ENCODE measurements around the gene ADAMTS19. TPM values are rescaled to one million over a fixed set of nuclear protein-coding genes. Genes with fewer than 3 reads are reported as not detected.

Gene ADAMTS19
- total and polyA plus RNA-seq, 7 experiments from 2014 or later = not detected

DNA sequence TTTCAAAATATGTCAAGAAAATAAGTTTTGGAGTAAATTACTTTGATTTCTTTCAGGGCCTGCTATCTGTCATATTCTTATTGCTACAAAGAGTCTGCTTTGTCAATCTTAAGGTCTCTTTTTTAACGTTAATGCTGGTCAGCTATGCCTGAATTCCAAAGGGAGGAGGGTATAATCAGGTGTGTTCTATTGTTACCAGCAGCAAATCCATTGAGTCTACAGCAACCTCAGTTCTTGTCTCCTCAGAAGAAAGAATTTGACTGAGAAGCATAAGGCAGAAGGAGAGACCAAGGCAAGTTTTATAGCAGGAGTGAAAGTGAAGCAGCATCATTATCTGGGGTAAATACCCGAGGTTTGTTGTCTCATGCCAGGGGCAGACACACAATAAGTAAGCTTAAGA, 264.1 kb downstream of the ADAMTS19 start:
- H3K4me3 ChIP-seq (ENCODE audit: low read length) = no peak overlapping the region
- ATAC-seq (no peak), DNase-seq (no peak)
- no peak overlapping the region for H3K27ac ChIP-seq (ENCODE audit: low read depth, low read length)
- Mint-ChIP-seq H3K4me3 (no peak overlapping the region), H3K27me3 (peaks cover 0 to 11% (median 3%) of the 10 kb centered on the region in 5 donors), H3K4me1 (no peaks in the 10 kb centered on the region), H3K27ac (no peak overlapping the region), H3K36me3 (no peaks in the 10 kb centered on the region), H3K9me3 (peaks cover 0 to 2% (median 0%) of the 10 kb centered on the region in 11 donors)
- ChIA-PET POLR2A (no interaction called here), CTCF (no interaction called here)
- intact Hi-C loops (cut with micrococcal nuclease) = no loop called here
- H3K36me3 ChIP-seq (ENCODE audit: control insufficient read depth in 2 of 3, insufficient read depth in 3 of 3, low read length in 3 of 3) = no peaks in the 10 kb centered on the region
- H3K9me3 ChIP-seq (ENCODE audit: control insufficient read depth in 2 of 3, low read length in 3 of 3) = no peaks in the 10 kb centered on the region
- H3K27me3 ChIP-seq (ENCODE audit: control insufficient read depth in 2 of 2, insufficient read depth in 2 of 2, low read length in 2 of 2) = peaks cover 0 to 3% of the 10 kb centered on the region in 2 donors
- no peaks in the 10 kb centered on the region for H3K4me1 ChIP-seq (ENCODE audit: control insufficient read depth in 2 of 2, insufficient read depth in 2 of 2, low read length in 2 of 2)

DNA sequence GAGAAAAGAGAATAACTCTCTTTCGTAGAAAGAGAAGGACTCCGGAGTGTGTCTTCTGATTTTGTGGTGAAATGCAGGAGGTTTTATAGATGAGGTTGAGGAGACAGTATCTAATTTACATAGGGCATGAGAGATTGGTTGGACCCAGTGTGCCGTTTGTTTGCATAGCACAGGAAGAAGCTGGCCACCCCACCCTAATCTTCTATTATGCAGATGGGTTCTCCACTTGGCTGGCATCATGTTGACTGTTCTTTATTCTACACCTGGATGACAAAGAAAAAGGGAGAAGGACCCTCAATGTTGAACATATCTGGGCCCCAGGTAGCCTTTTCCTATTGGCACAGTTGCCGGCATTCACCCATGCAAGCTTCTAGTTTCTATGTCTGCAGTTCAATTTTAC, 264.5 kb downstream of the ADAMTS19 start:
- intact Hi-C loops (cut with micrococcal nuclease) = no loop called here
- Histone ChIP-seq H3K27ac (ENCODE audit: low read depth, low read length) (no peak overlapping the region), H3K27me3 (ENCODE audit: control insufficient read depth in 2 of 2, insufficient read depth in 2 of 2, low read length in 2 of 2) (peaks cover 0 to 3% of the 10 kb centered on the region in 2 donors), H3K36me3 (ENCODE audit: control insufficient read depth in 2 of 3, insufficient read depth in 3 of 3, low read length in 3 of 3) (no peaks in the 10 kb centered on the region), H3K4me1 (ENCODE audit: control insufficient read depth in 2 of 2, insufficient read depth in 2 of 2, low read length in 2 of 2) (no peaks in the 10 kb centered on the region), H3K9me3 (ENCODE audit: control insufficient read depth in 2 of 3, low read length in 3 of 3) (no peaks in the 10 kb centered on the region), H3K4me3 (ENCODE audit: low read length) (no peak overlapping the region)
- Mint-ChIP-seq H3K4me1 (no peaks in the 10 kb centered on the region), H3K9me3 (peaks cover 0 to 2% (median 0%) of the 10 kb centered on the region in 11 donors), H3K27ac (no peak overlapping the region), H3K36me3 (no peaks in the 10 kb centered on the region), H3K27me3 (peaks cover 0 to 11% (median 3%) of the 10 kb centered on the region in 5 donors), H3K4me3 (no peak overlapping the region)
- DNase-seq (no peak), ATAC-seq (no peak)
- CTCF ChIA-PET = no interaction called here
- POLR2A ChIA-PET = no interaction called here

DNA sequence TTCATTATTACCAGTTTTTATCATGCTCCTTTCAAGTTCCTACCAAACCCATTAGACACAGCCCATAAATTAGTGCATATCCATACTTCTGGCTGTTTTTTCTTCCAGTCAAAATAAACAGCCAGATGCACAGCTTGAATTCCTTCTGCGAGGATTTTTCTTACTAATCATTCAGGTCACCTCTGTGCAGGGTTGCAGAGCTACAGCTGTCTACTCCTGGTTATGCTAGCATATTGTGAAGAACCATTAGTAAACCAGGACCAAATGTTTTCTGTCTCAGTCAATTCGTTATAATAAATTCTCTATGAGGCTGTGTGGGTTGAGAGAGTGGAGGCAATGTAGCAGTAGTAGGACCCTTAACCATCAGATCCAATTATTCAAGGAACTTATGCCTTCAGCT, 279.7 kb downstream of the ADAMTS19 start:
- no peaks in the 10 kb centered on the region for H3K36me3 ChIP-seq (ENCODE audit: control insufficient read depth in 2 of 3, insufficient read depth in 3 of 3, low read length in 3 of 3)
- ChIA-PET POLR2A (no interaction called here), CTCF (no interaction called here)
- DNase-seq (no peak), ATAC-seq (no peak)
- H3K4me1 Mint-ChIP-seq = no peaks in the 10 kb centered on the region
- H3K27me3 ChIP-seq (ENCODE audit: control insufficient read depth in 2 of 2, insufficient read depth in 2 of 2, low read length in 2 of 2) = no peaks in the 10 kb centered on the region
- H3K27ac Mint-ChIP-seq = no peak overlapping the region
- no peak overlapping the region for H3K27ac ChIP-seq (ENCODE audit: low read depth, low read length)
- H3K9me3 ChIP-seq (ENCODE audit: control insufficient read depth in 2 of 3, low read length in 3 of 3) = no peaks in the 10 kb centered on the region
- no peak overlapping the region for H3K4me3 ChIP-seq (ENCODE audit: low read length)
- intact Hi-C loops (cut with micrococcal nuclease) = no loop called here
- no peak overlapping the region for H3K4me3 Mint-ChIP-seq
- no peaks in the 10 kb centered on the region for H3K4me1 ChIP-seq (ENCODE audit: control insufficient read depth in 2 of 2, insufficient read depth in 2 of 2, low read length in 2 of 2)
- peaks cover 0 to 5% (median 0%) of the 10 kb centered on the region in 5 donors for H3K27me3 Mint-ChIP-seq
- H3K36me3 Mint-ChIP-seq = no peaks in the 10 kb centered on the region
- no peaks in the 10 kb centered on the region for H3K9me3 Mint-ChIP-seq

DNA sequence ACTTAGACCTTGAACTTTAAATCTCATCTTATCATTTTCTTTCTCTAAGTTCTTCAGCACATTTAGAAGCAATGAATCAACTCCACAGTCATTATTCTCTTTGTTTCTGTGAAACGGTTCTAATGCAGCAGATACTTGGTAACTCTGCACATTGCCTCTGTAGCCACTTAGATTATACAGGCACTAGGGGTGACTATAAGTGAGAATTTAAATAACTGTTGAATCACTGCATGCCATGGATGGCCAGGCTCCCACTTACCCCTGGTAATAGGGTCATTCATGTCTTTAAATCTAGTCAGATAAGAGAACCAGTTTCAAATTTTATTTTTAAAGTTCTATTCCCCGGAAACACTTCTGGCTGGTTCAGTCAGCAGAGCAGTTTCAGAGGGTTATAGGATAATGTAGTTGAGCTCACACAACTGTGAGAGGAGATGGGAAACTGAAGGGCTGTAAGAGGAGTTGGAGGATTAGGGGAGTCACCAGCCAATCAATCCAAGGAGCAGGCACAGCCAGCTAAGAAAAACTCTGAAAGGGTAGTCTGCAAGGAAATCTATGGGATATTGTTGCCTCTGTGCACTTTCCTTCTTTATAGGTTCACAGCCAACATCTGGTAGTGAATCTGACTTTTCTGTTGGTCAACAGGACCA, 283.6 kb downstream of the ADAMTS19 start:
- ATAC-seq = no peak
- ChIA-PET CTCF (no interaction called here), POLR2A (no interaction called here)
- Histone ChIP-seq H3K27me3 (ENCODE audit: control insufficient read depth in 2 of 2, insufficient read depth in 2 of 2, low read length in 2 of 2) (no peaks in the 10 kb centered on the region), H3K9me3 (ENCODE audit: control insufficient read depth in 2 of 3, low read length in 3 of 3) (no peaks in the 10 kb centered on the region), H3K36me3 (ENCODE audit: control insufficient read depth in 2 of 3, insufficient read depth in 3 of 3, low read length in 3 of 3) (no peaks in the 10 kb centered on the region), H3K4me3 (ENCODE audit: low read length) (no peak overlapping the region), H3K4me1 (ENCODE audit: control insufficient read depth in 2 of 2, insufficient read depth in 2 of 2, low read length in 2 of 2) (no peaks in the 10 kb centered on the region), H3K27ac (ENCODE audit: low read depth, low read length) (no peak overlapping the region)
- no peak overlapping the region for H3K4me3 Mint-ChIP-seq
- intact Hi-C loops (cut with micrococcal nuclease) = no loop called here
- H3K27me3 Mint-ChIP-seq = peaks cover 0 to 2% (median 0%) of the 10 kb centered on the region in 5 donors
- H3K27ac Mint-ChIP-seq = no peak overlapping the region
- DNase-seq = no peak
- H3K9me3 Mint-ChIP-seq = peaks cover 0 to 2% (median 0%) of the 10 kb centered on the region in 11 donors
- no peaks in the 10 kb centered on the region for H3K36me3 Mint-ChIP-seq
- no peaks in the 10 kb centered on the region for H3K4me1 Mint-ChIP-seq

DNA sequence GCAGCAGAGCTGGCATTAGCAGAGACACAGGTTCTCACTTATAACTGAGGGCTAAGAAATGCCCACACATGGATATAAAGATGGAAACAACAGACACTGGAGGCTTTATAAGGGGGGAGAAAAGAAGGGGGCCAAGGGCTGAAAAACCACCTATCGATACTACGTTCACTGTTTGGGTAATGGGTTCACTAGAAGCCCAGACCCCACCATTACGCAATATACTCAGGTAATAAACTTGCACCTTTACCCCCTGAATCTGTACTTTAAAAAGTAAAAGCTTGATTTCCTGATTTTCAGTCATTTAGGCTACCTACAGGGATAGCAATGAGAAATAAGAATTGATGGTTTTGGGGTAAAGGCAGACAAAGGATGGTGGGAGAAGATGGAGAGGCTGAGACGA, 285.9 kb downstream of the ADAMTS19 start:
- CTCF ChIA-PET = no interaction called here
- H3K36me3 ChIP-seq (ENCODE audit: control insufficient read depth in 2 of 3, insufficient read depth in 3 of 3, low read length in 3 of 3) = no peaks in the 10 kb centered on the region
- Mint-ChIP-seq H3K27ac (no peak overlapping the region), H3K36me3 (no peaks in the 10 kb centered on the region), H3K4me1 (no peaks in the 10 kb centered on the region), H3K9me3 (peaks cover 0 to 2% (median 0%) of the 10 kb centered on the region in 11 donors), H3K4me3 (no peak overlapping the region), H3K27me3 (peaks cover 0 to 2% (median 0%) of the 10 kb centered on the region in 5 donors)
- H3K4me1 ChIP-seq (ENCODE audit: control insufficient read depth in 2 of 2, insufficient read depth in 2 of 2, low read length in 2 of 2) = no peaks in the 10 kb centered on the region
- no peak for ATAC-seq
- DNase-seq = no peak
- intact Hi-C loops (cut with micrococcal nuclease) = no loop called here
- POLR2A ChIA-PET = no interaction called here
- no peaks in the 10 kb centered on the region for H3K9me3 ChIP-seq (ENCODE audit: control insufficient read depth in 2 of 3, low read length in 3 of 3)
- H3K27me3 ChIP-seq (ENCODE audit: control insufficient read depth in 2 of 2, insufficient read depth in 2 of 2, low read length in 2 of 2) = no peaks in the 10 kb centered on the region
- no peak overlapping the region for H3K4me3 ChIP-seq (ENCODE audit: low read length)
- H3K27ac ChIP-seq (ENCODE audit: low read depth, low read length) = no peak overlapping the region

DNA sequence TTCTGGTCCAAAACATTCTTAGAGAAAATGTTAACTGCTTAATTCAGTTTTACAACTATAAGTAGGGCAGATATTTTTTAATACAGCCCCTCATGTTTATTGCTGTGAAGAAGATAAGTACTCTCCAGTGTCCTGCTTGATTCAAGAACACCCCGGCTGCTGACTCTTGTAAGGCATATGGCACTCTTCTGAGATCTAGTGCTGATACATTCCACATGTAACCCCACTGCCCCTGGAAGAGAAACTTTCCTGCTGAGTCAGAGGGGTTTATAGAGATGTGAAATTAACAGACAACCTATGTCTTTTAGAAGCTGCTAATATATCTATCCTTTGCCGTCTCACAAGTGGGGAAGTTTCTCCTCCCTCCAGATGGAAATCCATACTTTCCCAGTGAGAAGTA, 286.8 kb downstream of the ADAMTS19 start:
- Histone ChIP-seq H3K36me3 (ENCODE audit: control insufficient read depth in 2 of 3, insufficient read depth in 3 of 3, low read length in 3 of 3) (no peaks in the 10 kb centered on the region), H3K4me1 (ENCODE audit: control insufficient read depth in 2 of 2, insufficient read depth in 2 of 2, low read length in 2 of 2) (no peaks in the 10 kb centered on the region), H3K27me3 (ENCODE audit: control insufficient read depth in 2 of 2, insufficient read depth in 2 of 2, low read length in 2 of 2) (no peaks in the 10 kb centered on the region), H3K4me3 (ENCODE audit: low read length) (no peak overlapping the region), H3K27ac (ENCODE audit: low read depth, low read length) (no peak overlapping the region), H3K9me3 (ENCODE audit: control insufficient read depth in 2 of 3, low read length in 3 of 3) (no peaks in the 10 kb centered on the region)
- no peaks in the 10 kb centered on the region for H3K4me1 Mint-ChIP-seq
- ATAC-seq (no peak), DNase-seq (no peak)
- no peak overlapping the region for H3K27ac Mint-ChIP-seq
- CTCF ChIA-PET = no interaction called here
- POLR2A ChIA-PET = no interaction called here
- intact Hi-C loops (cut with micrococcal nuclease) = no loop called here
- no peaks in the 10 kb centered on the region for H3K36me3 Mint-ChIP-seq
- peaks cover 0 to 2% (median 0%) of the 10 kb centered on the region in 11 donors for H3K9me3 Mint-ChIP-seq
- H3K4me3 Mint-ChIP-seq = no peak overlapping the region
- H3K27me3 Mint-ChIP-seq = peaks cover 0 to 2% (median 0%) of the 10 kb centered on the region in 5 donors

DNA sequence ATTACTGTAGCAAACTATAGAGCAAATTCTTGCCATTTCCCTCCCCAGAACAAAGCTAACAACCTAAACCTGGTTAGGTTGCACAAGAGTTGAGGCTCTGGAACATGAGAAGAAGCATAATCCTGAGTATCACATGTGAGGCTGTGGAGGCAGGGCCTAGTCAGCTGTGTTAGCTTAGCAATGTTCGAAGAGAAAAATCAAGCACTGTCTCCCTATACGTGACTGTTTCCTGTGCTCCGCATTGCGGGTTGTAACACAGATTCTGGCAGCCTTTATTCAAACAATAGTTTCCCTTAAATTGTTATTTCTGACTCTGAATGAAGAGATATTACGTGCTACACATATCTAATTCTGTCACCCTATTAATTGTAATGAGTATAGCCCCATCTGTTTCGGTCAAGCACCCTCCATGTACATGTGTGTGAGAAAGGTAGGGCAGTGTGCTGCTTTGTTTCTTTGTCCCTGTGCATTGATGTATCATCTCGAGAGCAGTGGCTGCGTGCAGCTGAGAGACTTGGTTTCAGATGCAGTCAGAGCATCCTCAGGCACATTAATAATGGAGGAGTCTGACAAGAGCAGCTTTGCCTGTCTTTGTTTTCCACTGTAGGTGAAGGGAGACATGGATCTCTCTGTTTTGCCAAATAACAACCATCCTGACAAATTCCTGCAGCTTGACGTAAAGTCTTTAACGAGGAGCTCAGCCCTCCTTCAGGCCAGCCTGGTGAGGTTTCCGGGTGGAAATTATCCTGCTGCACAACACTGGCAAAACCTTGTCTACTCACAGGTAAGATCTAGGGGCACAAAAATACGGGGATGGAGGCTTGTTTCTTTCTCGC, 287.7 kb downstream of the ADAMTS19 start, which contains the start of gene MINAR2:
Gene MINAR2 (plus strand): TSS at position 523 of the 836 bp plus-strand sequence. CDS start 97 bp downstream, at position 620.
- POLR2A ChIA-PET = no interaction called here
- H3K27ac ChIP-seq (ENCODE audit: low read depth, low read length) = no peak within 1 kb of the TSS
- Mint-ChIP-seq H3K27me3 (peaks cover 0 to 3% (median 2%) of the 10 kb centered on the region in 5 donors), H3K27ac (no peak within 1 kb of the TSS), H3K36me3 (no peaks in the 10 kb centered on the region), H3K9me3 (peaks cover 0 to 3% (median 0%) of the 10 kb centered on the region in 11 donors), H3K4me3 (no peak within 1 kb of the TSS), H3K4me1 (no peaks in the 10 kb centered on the region)
- CTCF ChIA-PET = no interaction called here
- ATAC-seq = no peak
- no peak for DNase-seq
- H3K36me3 ChIP-seq (ENCODE audit: control insufficient read depth in 2 of 3, insufficient read depth in 3 of 3, low read length in 3 of 3) = no peaks in the 10 kb centered on the region
- H3K27me3 ChIP-seq (ENCODE audit: control insufficient read depth in 2 of 2, insufficient read depth in 2 of 2, low read length in 2 of 2) = no peaks in the 10 kb centered on the region
- H3K4me3 ChIP-seq (ENCODE audit: low read length) = no peak within 1 kb of the TSS
- intact Hi-C loops (cut with micrococcal nuclease) = no loop called here
- no peaks in the 10 kb centered on the region for H3K9me3 ChIP-seq (ENCODE audit: control insufficient read depth in 2 of 3, low read length in 3 of 3)
- H3K4me1 ChIP-seq (ENCODE audit: control insufficient read depth in 2 of 2, insufficient read depth in 2 of 2, low read length in 2 of 2) = no peaks in the 10 kb centered on the region

Measured in naive thymus-derived CD4-positive, alpha-beta T cell (primary cell).